Stromal cell of bone marrow (primary cell): ENCODE data around the gene ITGAV.

Experiments used
- DNase-seq: peaks from one replicate; pipeline ENCODE4 v3.0.0-alpha.2; 2012; ENCODE audit warnings: low read depth

Gene ITGAV

GRCh38 chr2:186612555-186613440, 22.9 kb downstream of the ITGAV start:
- no peak for DNase-seq

DNA sequence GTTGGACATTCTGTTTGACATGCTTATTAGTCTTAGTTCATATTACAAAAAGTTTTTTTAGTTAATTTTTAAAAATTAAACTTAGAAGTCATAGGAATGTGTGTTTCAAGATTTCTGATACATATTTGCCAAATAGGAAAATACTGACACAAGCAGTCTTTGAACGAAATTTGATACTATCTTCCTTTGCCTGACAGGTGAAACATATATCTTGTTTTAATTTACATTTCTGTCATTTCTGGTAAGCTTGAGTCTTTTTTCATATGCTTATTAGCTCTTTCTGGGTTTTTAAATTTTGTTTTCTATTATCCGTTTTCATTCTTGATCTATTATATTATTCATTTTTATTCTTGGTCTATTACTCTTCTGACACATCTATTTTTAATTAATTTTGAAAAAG, 24.5 kb downstream of the ITGAV start:
- DNase-seq: no peak

- no peak for DNase-seq
Observed at GRCh38 chr2:186617148-186617547, 27.3 kb downstream of the ITGAV start.

DNA sequence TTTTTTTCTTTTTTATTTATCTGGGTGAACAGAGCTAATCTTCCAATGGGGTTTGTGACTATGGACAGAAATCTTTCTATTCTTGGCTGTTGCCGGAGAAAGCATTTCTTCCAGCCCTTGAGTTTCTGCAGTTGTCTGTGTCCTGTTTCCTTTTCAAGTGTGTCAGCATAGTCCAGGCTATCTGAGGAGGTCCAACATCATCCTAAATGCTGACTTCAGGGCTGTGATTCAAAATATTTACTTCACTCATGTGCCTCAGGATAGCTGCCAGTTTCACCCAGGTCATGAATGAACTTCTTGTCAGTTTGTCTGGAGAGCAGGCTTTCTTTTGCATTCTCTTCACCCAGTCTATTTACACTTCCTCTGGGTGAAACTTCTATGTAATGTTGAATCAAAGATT, 27.9 kb downstream of the ITGAV start:
- no peak for DNase-seq

GRCh38 chr2:186618696-186619095, 28.8 kb downstream of the ITGAV start:
- DNase-seq: no peak

DNA sequence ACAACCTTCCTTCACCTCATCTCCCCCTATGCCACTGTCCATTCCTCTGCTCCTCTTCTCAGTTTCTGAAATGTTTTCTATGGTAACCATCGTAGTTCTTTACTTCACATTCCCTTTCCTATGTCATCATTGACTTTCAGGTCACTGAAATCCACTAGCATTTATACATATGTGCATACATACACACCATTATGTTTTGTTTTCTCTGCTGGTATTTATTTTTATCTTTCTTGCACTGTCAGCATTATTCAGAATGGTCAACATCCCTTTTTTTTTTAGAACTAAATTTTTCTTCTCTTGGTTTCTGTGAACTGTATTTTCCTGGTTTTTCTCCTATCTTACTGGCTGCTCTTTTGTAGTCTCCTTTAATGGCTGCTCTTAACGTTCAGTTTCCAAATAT, 33.2 kb downstream of the ITGAV start:
- no peak for DNase-seq

GRCh38 chr2:186624276-186624675, 34.4 kb downstream of the ITGAV start:
- no peak for DNase-seq

- no peak for DNase-seq
Observed at GRCh38 chr2:186629250-186629996, 39.6 kb downstream of the ITGAV start.

DNA sequence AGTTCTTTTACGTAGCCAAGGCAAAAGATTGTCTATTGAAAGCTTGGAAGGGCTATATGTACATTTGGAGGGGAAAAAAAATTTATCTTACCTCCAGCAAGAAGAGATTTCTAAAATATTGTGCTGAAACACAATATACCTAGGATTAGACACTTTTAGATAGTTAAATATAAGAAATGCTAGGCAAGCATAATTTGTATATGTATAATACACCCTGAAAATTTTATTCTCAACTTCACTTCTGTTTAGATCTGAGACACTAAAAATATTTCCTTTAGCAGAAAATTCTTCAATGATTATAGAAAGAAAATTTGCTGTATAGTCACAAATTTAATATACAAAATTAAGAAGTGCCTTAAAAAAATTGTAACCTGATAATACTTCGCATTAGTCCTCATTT, 42.6 kb downstream of the ITGAV start:
- no peak for DNase-seq

DNA sequence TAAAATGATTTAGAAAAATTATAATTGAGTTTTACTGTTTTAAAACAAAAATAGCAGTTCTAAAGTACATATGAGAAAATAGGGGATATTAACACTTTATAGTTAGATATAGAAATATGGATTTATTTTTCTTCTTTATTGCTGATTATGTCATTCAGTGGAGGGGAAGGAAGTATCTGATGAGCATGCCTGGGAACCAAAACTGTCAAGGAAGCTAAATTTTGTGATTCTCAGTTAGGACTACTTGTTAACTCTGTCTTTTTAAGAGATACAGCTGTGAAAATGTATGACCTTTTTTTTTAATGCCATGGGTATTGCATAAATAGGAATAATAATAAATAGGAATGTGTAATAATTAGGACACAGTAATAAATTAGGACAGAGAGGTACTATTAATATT, 44.8 kb downstream of the ITGAV start:
- no peak for DNase-seq

- no peak for DNase-seq
Observed at GRCh38 chr2:186636800-186637496, 47.1 kb downstream of the ITGAV start.

DNA sequence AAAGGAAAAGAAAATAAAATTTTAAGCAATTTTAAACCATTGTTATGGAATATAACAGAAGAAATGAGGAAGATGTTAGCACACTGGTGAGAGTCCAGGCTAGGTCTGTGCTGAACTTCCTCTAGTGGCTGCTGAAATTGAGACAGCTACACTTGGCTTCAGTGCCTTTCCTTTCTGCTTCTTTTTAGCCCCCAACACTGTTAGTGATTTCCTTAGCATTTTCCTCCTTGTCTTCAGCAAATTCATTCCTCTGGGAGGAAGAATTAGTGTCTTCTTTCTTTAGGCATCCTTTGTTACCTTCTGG, 47.6 kb downstream of the ITGAV start:
- no peak for DNase-seq

GRCh38 chr2:186639939-186640338, 50.1 kb downstream of the ITGAV start:
- DNase-seq: no peak

DNA sequence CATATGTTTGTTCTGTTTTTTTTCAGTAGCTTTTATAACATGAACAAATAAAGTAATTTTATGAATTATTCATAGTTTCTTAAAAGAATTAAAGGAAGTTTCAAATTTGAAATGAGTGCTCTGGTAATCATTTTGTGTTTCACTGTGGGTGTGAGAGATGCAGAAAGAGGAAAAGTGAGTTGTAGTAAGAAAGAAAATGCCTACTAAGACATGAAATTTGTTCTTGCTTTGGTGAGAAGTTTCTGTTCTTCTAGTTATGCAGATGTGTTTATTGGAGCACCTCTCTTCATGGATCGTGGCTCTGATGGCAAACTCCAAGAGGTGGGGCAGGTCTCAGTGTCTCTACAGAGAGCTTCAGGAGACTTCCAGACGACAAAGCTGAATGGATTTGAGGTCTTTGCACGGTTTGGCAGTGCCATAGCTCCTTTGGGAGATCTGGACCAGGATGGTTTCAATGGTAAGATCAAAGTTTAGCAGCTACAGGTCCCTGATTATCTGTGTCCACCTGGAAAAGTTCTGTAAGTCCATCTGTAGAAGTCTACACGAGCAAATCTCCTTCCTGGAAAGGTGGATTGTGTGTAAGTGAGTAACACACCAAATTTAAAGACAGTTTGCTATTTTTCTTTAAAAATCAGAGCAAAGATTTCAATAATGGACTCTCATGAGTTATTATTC, 51.4 kb downstream of the ITGAV start:
- no peak for DNase-seq

DNA sequence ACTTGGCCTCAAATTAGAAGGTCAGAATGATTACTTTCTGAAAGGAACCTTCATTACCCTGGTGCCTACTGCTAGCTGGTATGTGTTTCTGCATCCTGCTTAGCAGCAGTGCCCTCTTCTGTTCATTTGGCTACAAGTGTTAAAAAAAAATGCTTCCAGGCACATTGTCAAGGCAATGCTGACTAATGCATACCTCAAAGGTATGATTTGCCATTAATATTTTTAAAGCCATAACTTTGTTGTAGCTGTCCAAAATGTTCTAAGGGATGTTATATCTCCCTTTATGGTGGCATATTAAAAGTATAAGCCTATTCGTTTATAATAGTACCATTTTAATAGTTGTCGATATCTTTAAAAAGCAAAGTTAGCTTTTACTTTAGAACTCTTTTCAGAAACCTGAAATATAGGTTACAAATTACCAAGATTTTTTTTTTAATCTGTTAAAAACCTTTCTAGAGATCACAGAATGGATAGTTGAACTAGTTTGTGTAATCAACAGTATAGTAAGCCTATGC, 52.0 kb downstream of the ITGAV start:
- peak; percentile 49 for DNase-seq

- DNase-seq: no peak
Observed at GRCh38 chr2:186644791-186645190, 54.9 kb downstream of the ITGAV start.

DNA sequence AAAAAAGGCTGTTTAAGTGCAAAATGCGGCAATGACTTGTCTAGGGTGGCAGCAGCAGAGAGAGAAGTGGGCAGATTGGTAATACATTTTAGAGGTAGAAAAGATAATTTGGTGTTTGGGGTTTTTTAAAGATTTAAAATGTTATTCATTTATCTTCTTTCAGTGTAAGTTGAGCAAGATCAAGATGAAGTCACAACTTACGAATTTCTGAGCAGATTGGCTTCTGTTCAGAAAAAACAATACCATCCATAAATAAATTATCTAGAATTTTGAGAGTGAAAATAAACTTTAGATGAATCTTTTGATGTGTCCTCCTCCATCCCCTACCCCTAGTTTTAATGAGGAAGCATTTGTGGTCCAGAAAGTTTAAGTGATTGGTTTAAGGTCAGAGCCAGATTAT, 56.1 kb downstream of the ITGAV start:
- peak; percentile 9 for DNase-seq

- DNase-seq: no peak
Observed at GRCh38 chr2:186648130-186648529, 58.3 kb downstream of the ITGAV start.

DNA sequence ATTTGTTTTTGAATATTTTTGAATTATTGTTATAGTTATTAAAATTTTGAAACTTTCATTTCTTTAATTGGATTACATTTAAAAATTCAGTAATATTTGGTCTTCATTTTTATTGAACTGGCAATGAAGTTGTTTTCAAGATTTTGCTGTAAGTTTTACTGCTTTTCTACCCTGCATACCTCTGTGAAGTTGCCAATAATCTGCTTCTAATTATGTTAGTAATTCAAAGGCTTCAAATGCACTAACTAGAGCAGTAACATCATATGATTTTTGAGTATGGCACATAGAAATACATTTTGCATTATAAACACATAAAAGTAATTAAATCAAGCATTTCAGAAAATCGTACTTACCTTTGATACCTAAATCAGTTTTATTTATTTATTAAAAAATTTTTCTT, 63.7 kb downstream of the ITGAV start:
- DNase-seq: no peak

DNA sequence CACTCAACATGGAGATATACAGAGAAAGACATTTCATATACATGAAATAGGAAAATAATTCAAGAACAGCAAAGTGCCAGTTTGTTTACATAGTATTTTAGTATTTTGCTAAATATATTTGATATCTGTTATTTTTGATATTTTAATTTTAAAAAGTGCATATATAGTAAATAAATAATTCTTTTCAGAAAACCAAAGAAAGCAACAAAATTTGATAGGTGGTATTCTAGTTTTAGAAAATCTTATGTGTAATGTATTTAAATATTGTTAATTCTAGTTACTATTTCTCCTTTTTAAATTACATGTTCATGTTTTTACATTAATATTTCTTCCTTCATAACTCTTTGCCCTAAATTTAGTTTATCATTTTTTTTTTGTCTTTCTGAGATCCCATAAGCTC, 69.5 kb downstream of the ITGAV start:
- no peak for DNase-seq

DNA sequence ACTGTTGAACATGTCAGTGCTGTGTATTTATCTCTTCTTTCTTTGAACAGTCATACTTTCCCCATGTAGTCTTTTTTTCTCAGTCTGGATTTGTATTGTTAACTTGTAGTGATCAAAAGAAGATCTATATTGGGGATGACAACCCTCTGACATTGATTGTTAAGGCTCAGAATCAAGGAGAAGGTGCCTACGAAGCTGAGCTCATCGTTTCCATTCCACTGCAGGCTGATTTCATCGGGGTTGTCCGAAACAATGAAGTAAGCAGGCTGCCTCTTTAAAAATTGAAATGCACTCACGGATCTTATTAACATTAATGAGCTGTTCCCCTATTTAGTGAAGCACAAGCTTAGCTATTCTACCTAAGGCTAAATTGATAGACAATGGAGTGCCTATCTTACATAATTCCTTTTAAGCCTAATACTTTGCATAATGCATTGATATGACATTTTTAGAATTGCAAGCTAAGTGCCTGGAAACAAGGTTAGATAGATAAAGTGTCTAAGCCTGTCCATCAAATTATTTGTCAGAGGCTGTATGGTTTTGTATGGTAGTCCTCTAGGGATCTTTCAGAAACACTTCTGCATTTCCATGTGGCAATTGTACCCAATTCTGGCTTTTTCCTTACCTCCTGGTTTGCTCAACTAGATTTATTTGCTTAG, 74.7 kb downstream of the ITGAV start:
- DNase-seq: no peak

- DNase-seq: no peak
Observed at GRCh38 chr2:186669146-186669545, 79.3 kb downstream of the ITGAV start.
